Sigmoid colon (tissue), 7 donors: ENCODE data around the gene FBXO15. TPM values are rescaled to one million over a fixed set of nuclear protein-coding genes. Genes with fewer than 3 reads are reported as not detected.

ENCODE experiments used
- DNase-seq: peaks from one replicate; pipeline ENCODE4 v3.0.0-alpha.2; 2019
- H3K27ac ChIP-seq, 4 donors: fragments of 200-600 bp; sonication (generic); one replicate each; pipeline ENCODE4 v1.5.1; 2016 to 2019; ENCODE audit warnings: mild to moderate bottlenecking in 1 of 4
- H3K27me3 ChIP-seq, 3 donors: fragments of 200-600 bp; sonication (generic); one replicate each; pipeline ENCODE4 v1.5.1; 2019; ENCODE audit warnings: mild to moderate bottlenecking in 1 of 3
- H3K36me3 ChIP-seq, 4 donors: fragments of 200-600 bp; sonication (generic); one replicate each; pipeline ENCODE4 v1.5.1; 2016 to 2019
- H3K4me1 ChIP-seq, 4 donors: fragments of 200-600 bp; sonication (generic); one replicate each; pipeline ENCODE4 v1.5.1; 2017 to 2019
- H3K4me3 ChIP-seq, 4 donors: fragments of 200-600 bp; sonication (generic); one replicate each; pipeline ENCODE4 v1.5.1; 2017 to 2019; ENCODE audit warnings: mild to moderate bottlenecking in 2 of 4, moderate library complexity in 1 of 4
- H3K9me3 ChIP-seq, 4 donors: fragments of 200-600 bp in 3 of 4; sonication (generic) in 3 of 4; one replicate each; pipeline versions ENCODE4 v1.5.1 to v1.6.1; 2013 to 2019
- CTCF ChIP-seq, 4 experiments: fragments of 450-650 bp in 3 of 4; fragments of 200-600 bp in 1 of 4; IDR thresholded peaks; one replicate each; pipeline ENCODE4 v1.5.1; 2016 to 2019; ENCODE audit warnings: antibody characterized with exemption in 4 of 4, mild to moderate bottlenecking in 3 of 4, moderate library complexity in 2 of 4
- EP300 ChIP-seq, 4 donors: sonication (generic); formaldehyde crosslinking; IDR thresholded peaks; one replicate each; pipeline ENCODE4 v1.6.1; 2017; ENCODE audit warnings: antibody characterized with exemption in 4 of 4
- POLR2A ChIP-seq, 2 donors: fragments of 450-650 bp; IDR thresholded peaks; one replicate each; pipeline ENCODE4 v1.6.1; 2016; ENCODE audit warnings: antibody characterized with exemption in 2 of 2, mild to moderate bottlenecking in 2 of 2, moderate library complexity in 2 of 2
- POLR2AphosphoS5 ChIP-seq, 4 donors: sonication (generic); formaldehyde crosslinking; IDR thresholded peaks; one replicate each; pipeline ENCODE4 v1.6.1; 2017; ENCODE audit warnings: antibody characterized with exemption in 4 of 4
- WGBS, 2 donors: extraction: QIAGEN DNeasy Blood & Tissue Kit; methylation state at CpG; one replicate each; pipeline ENCODE4 v1.1.7; 2013; 5-methylcytosine and 5-hydroxymethylcytosine counted together
- intact Hi-C: fragments of 100-400 bp; cut with DNase I; formaldehyde crosslinking; loops from one replicate; pipeline ENCODE4 v1.15.1; 2023
- polyA plus RNA-seq, 3 donors: library from polyadenylated mRNA; stranded (reverse); fragments of 200-250 nt; gene quantifications; one replicate each; pipeline ENCODE4 v1.2.3, GENCODE V29; 2013
- total RNA-seq, 4 donors: library from RNA; depleted of rRNA; stranded (reverse); fragments of >200 nt; gene quantifications; one replicate each; pipeline ENCODE4 v1.1.0, GENCODE V29; 2016
- donor health status: healthy with polysubstance abuse.
- donor health status: Bipolar disorder and iron deficiency.
- donor health status: healthy.

The FBXO15 gene
- total and polyA plus RNA-seq, 7 donors: 0.36 to 2.2 (median 0.87) TPM; not detected in 4

- Histone ChIP-seq H3K27me3 (no peaks in the 10 kb centered on the region), H3K4me1 (no peaks in the 10 kb centered on the region), H3K27ac (no peak overlapping the region), H3K4me3 (no peak overlapping the region), H3K9me3 (no peaks in the 10 kb centered on the region), H3K36me3 (no peaks in the 10 kb centered on the region)
- 84 to 88% methylated on average over 10 of the region's 10 CpGs for WGBS, 2 donors
- intact Hi-C loops: no loop called here
- no peak for DNase-seq
- no peak for TF ChIP-seq EP300 (IDR thresholded peaks at IDR 0.05)
- TF ChIP-seq POLR2A (IDR thresholded peaks at IDR 0.05): no peak
- TF ChIP-seq CTCF (IDR thresholded peaks at IDR 0.05): no peak
- TF ChIP-seq POLR2AphosphoS5 (IDR thresholded peaks at IDR 0.05): no peak
Observed at GRCh38 chr18:74073957-74074667, 73.5 kb downstream of the FBXO15 start.

DNA sequence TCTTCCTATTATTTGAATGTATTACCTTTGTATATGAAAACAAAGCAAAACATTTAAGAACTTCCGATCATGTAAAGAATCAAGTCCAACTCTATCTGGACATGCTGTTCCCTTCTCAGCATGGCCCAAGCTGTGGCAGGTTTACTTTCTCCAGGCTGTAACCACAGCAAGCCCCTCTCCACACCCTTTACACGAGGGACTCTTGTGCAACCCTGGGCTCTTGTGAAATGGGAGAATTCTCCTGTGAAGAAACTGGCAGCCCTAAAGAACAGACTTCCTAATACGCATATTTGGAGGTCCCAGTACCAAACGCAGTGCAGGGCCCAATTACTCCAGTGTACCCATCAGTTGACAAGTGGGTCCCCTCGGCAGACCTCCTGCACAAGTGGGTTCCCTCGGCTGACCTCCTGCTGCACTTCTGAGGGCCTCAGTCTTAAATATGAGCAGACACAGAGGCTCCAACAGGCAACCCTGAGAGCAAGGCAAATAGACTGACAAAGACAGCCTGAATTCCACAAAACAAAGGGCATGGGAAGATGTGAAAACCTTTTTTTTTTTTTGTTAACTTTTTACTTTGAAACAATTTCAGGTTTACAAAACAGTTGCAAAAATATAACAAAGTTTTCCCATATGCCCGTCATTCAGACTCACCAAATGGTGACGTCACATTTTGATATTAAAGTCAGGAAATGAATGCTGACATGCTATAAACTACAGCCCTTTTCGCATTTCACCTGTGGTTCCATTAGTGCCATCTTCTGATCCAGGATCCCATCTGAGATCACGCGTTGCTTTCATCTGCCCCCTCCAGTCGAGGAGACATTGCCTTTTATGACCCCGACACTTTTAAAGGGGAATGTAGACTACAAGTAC is 78.2 kb downstream of the FBXO15 start:
- no peak for TF ChIP-seq POLR2A (IDR thresholded peaks at IDR 0.05)
- TF ChIP-seq CTCF (IDR thresholded peaks at IDR 0.05): no peak
- TF ChIP-seq EP300 (IDR thresholded peaks at IDR 0.05): no peak
- TF ChIP-seq POLR2AphosphoS5 (IDR thresholded peaks at IDR 0.05): no peak
- Histone ChIP-seq H3K27ac (no peak overlapping the region), H3K9me3 (no peaks in the 10 kb centered on the region), H3K4me1 (no peaks in the 10 kb centered on the region), H3K27me3 (no peaks in the 10 kb centered on the region), H3K36me3 (no peaks in the 10 kb centered on the region), H3K4me3 (no peak overlapping the region)
- no peak for DNase-seq
- WGBS, 2 donors: 73 to 81% methylated on average over 13 of the region's 13 CpGs
- intact Hi-C loops: no loop called here

- DNase-seq: no peak
- H3K4me1 ChIP-seq: no peaks in the 10 kb centered on the region
- H3K4me3 ChIP-seq: no peak overlapping the region
- intact Hi-C loops: no loop called here
- no peak for TF ChIP-seq POLR2AphosphoS5 (IDR thresholded peaks at IDR 0.05)
- TF ChIP-seq CTCF (IDR thresholded peaks at IDR 0.05): no peak
- TF ChIP-seq POLR2A (IDR thresholded peaks at IDR 0.05): no peak
- TF ChIP-seq EP300 (IDR thresholded peaks at IDR 0.05): no peak
- no peaks in the 10 kb centered on the region for H3K36me3 ChIP-seq
- H3K9me3 ChIP-seq: no peaks in the 10 kb centered on the region
- WGBS, 2 donors: 74 to 80% methylated on average over 3 of the region's 3 CpGs
- no peaks in the 10 kb centered on the region for H3K27me3 ChIP-seq
- no peak overlapping the region for H3K27ac ChIP-seq
Observed at GRCh38 chr18:74068296-74068695, 79.3 kb downstream of the FBXO15 start.

- no peaks in the 10 kb centered on the region for H3K27me3 ChIP-seq
- TF ChIP-seq POLR2AphosphoS5 (IDR thresholded peaks at IDR 0.05): no peak
- TF ChIP-seq CTCF (IDR thresholded peaks at IDR 0.05): no peak
- no peak for TF ChIP-seq EP300 (IDR thresholded peaks at IDR 0.05)
- TF ChIP-seq POLR2A (IDR thresholded peaks at IDR 0.05): no peak
- H3K4me1 ChIP-seq: no peaks in the 10 kb centered on the region
- no peak overlapping the region for H3K4me3 ChIP-seq
- no peak overlapping the region for H3K27ac ChIP-seq
- WGBS, 2 donors: 75 to 80% methylated on average over 7 of the region's 7 CpGs
- DNase-seq: no peak
- intact Hi-C loops: no loop called here
- H3K36me3 ChIP-seq: no peaks in the 10 kb centered on the region
- no peaks in the 10 kb centered on the region for H3K9me3 ChIP-seq
Observed at GRCh38 chr18:74066018-74066417, 81.6 kb downstream of the FBXO15 start.
